HCT116 (cell line): Measurements from ENCODE around the gene NMU.

Experiments used
- POLR2A ChIP-seq: IDR thresholded peaks from 2 replicates; pipeline ENCODE4 v1.7.0; 2011; ENCODE audit warnings: borderline replicate concordance; ENCODE audit not compliant: insufficient read depth, insufficient read length; ENCODE audit errors: extremely low read depth
- TF ChIP-seq, protein P1 (sequence below): IDR thresholded peaks from 2 replicates; pipeline ENCODE4 v1.6.1; 2012; ENCODE audit warnings: low read depth

DNA sequence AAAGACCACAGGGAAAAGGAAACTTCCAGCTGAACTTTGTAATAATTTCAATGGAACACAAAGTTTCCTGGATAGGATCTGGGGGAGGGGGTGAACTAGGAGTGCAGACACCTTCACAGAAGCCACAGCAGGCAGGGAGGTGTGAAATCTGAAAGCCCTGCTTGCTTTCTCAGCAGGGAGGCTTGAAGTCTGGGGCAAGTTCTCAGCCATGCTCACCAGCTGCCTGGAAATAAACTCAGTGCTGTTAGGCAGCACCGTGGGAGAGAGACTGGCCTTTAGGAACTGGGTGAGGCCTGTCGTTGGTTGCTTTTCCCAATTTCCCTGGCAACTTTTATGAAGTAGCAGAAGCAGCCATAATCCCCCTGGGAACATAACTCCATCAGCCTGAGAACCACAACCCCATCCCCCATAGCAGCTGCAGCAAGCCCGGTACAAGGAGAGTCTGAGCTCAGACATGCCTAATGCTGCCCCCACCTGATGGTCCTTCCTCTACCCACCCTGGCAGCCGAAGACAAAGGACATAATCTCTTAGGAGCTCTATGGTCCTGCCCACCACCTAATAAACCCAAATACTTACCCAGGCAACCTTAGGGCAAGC, 39.2 kb upstream of the NMU start:
- no peak for TF ChIP-seq POLR2A
- TF ChIP-seq, protein P1, sequence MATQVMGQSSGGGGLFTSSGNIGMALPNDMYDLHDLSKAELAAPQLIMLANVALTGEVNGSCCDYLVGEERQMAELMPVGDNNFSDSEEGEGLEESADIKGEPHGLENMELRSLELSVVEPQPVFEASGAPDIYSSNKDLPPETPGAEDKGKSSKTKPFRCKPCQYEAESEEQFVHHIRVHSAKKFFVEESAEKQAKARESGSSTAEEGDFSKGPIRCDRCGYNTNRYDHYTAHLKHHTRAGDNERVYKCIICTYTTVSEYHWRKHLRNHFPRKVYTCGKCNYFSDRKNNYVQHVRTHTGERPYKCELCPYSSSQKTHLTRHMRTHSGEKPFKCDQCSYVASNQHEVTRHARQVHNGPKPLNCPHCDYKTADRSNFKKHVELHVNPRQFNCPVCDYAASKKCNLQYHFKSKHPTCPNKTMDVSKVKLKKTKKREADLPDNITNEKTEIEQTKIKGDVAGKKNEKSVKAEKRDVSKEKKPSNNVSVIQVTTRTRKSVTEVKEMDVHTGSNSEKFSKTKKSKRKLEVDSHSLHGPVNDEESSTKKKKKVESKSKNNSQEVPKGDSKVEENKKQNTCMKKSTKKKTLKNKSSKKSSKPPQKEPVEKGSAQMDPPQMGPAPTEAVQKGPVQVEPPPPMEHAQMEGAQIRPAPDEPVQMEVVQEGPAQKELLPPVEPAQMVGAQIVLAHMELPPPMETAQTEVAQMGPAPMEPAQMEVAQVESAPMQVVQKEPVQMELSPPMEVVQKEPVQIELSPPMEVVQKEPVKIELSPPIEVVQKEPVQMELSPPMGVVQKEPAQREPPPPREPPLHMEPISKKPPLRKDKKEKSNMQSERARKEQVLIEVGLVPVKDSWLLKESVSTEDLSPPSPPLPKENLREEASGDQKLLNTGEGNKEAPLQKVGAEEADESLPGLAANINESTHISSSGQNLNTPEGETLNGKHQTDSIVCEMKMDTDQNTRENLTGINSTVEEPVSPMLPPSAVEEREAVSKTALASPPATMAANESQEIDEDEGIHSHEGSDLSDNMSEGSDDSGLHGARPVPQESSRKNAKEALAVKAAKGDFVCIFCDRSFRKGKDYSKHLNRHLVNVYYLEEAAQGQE = no peak
